Activated naive CD4-positive, alpha-beta T cell treated with anti-CD3 and anti-CD28 coated beads, Interleukin-2, amount 50 U/mL, for 24 hours (primary cell): ENCODE results near the gene PPP4R3B.
"Not testable (repeated sequence)": the region's sequence is repeated elsewhere in the genome, so short reads cannot be mapped to it uniquely, and the experiment has no call there.

Source experiments
- H3K27ac Mint-ChIP-seq: one replicate; pipeline ENCODE4 v1.8.0; 2021; ENCODE audit warnings: mild to moderate bottlenecking, mixed read lengths
- H3K27me3 Mint-ChIP-seq: one replicate; pipeline ENCODE4 v1.8.0; 2021; ENCODE audit warnings: mixed read lengths
- H3K36me3 Mint-ChIP-seq: one replicate; pipeline ENCODE4 v1.8.0; 2021; ENCODE audit warnings: mixed read lengths
- H3K4me1 Mint-ChIP-seq: one replicate; pipeline ENCODE4 v1.8.0; 2021; ENCODE audit warnings: mixed read lengths
- H3K4me3 Mint-ChIP-seq: one replicate; pipeline ENCODE4 v1.8.0; 2021; ENCODE audit warnings: mild to moderate bottlenecking, mixed read lengths
- H3K9me3 Mint-ChIP-seq: one replicate; pipeline ENCODE4 v1.8.0; 2021; ENCODE audit warnings: mixed read lengths

The PPP4R3B gene

DNA sequence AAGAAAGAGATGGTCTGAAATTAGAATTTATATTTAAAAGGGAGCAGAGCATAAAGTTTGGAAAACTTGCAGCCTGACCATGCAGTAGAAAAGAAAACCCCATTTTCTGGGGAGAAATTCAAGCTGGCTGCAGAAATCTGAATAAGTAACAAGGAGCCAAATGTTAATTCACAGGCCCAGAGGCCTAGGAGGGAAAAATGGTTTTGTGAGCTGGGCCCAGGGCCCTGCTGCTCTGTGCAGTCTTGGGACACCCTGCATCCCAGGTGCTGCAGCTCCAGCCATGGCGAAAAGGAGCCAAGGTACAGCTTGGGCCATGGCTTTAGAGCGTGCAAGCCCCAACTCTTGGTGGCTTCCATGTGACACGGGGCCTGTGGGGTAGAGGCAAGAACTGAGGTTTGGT lies 56.6 kb downstream of the PPP4R3B start:
- Mint-ChIP-seq H3K4me1 (peaks cover 10% of the 10 kb centered on the region), H3K9me3 (peaks cover 6% of the 10 kb centered on the region), H3K4me3 (no peak overlapping the region), H3K36me3 (peaks cover 42% of the 10 kb centered on the region), H3K27ac (no peak overlapping the region), H3K27me3 (no peaks in the 10 kb centered on the region)

- Mint-ChIP-seq H3K4me3 (no peak overlapping the region), H3K27ac (peak overlapping the region; percentile 62), H3K36me3 (peaks cover 23% of the 10 kb centered on the region), H3K4me1 (peaks cover 8% of the 10 kb centered on the region), H3K27me3 (no peaks in the 10 kb centered on the region), H3K9me3 (no peaks in the 10 kb centered on the region)
Measured at GRCh38 chr2:55556809-55557208, 60.6 kb downstream of the PPP4R3B start.

DNA sequence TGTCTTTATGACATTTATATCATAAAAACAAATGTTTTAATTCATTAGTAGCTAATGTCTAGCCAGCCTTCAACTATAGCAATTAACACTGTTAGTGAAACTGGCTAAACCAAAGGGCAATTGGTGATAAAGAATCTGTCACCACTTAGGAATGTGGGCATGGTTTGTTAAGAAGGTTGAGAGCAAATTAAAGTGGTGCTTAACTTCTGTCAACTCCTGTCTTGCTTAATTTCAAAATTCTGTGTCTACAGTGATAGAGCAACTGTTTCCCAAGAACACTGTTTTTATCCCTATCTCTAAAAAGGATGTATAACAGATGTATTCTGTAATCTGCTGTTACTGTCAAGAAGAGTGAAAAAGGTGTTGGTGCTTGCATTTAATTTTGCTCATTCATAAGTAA lies 61.4 kb downstream of the PPP4R3B start:
- peaks cover 8% of the 10 kb centered on the region for H3K4me1 Mint-ChIP-seq
- H3K27ac Mint-ChIP-seq, result no peak overlapping the region
- no peak overlapping the region for H3K4me3 Mint-ChIP-seq
- H3K9me3 Mint-ChIP-seq, result no peaks in the 10 kb centered on the region
- peaks cover 15% of the 10 kb centered on the region for H3K36me3 Mint-ChIP-seq
- no peaks in the 10 kb centered on the region for H3K27me3 Mint-ChIP-seq

GRCh38 chr2:55553321-55553720 lies 64.1 kb downstream of the PPP4R3B start:
- peak overlapping the region; percentile 6 for H3K27ac Mint-ChIP-seq
- H3K27me3 Mint-ChIP-seq, result no peaks in the 10 kb centered on the region
- H3K4me3 Mint-ChIP-seq, result no peak overlapping the region
- peaks cover 8% of the 10 kb centered on the region for H3K4me1 Mint-ChIP-seq
- H3K36me3 Mint-ChIP-seq, result peaks cover 11% of the 10 kb centered on the region
- no peaks in the 10 kb centered on the region for H3K9me3 Mint-ChIP-seq

- Mint-ChIP-seq H3K4me3 (no peak overlapping the region), H3K36me3 (peaks cover 6% of the 10 kb centered on the region), H3K4me1 (peaks cover 5% of the 10 kb centered on the region), H3K27me3 (no peaks in the 10 kb centered on the region), H3K9me3 (no peaks in the 10 kb centered on the region), H3K27ac (no peak overlapping the region)
Measured at GRCh38 chr2:55550368-55551102, 66.9 kb downstream of the PPP4R3B start.

GRCh38 chr2:55547679-55548078 lies 69.7 kb downstream of the PPP4R3B start:
- not testable (repeated sequence) for H3K4me3 Mint-ChIP-seq, H3K9me3 Mint-ChIP-seq, H3K27me3 Mint-ChIP-seq, H3K4me1 Mint-ChIP-seq
- peak overlapping the region; percentile 68 for H3K27ac Mint-ChIP-seq
- peaks cover 15% of the 10 kb centered on the region for H3K36me3 Mint-ChIP-seq

- peaks cover 18% of the 10 kb centered on the region for H3K36me3 Mint-ChIP-seq
- H3K27ac Mint-ChIP-seq, result no peak overlapping the region
- H3K27me3 Mint-ChIP-seq, result no peaks in the 10 kb centered on the region
- H3K4me1 Mint-ChIP-seq, result no peaks in the 10 kb centered on the region
- no peak overlapping the region for H3K4me3 Mint-ChIP-seq
- H3K9me3 Mint-ChIP-seq, result no peaks in the 10 kb centered on the region
Measured at GRCh38 chr2:55547001-55547400, 70.4 kb downstream of the PPP4R3B start.

DNA sequence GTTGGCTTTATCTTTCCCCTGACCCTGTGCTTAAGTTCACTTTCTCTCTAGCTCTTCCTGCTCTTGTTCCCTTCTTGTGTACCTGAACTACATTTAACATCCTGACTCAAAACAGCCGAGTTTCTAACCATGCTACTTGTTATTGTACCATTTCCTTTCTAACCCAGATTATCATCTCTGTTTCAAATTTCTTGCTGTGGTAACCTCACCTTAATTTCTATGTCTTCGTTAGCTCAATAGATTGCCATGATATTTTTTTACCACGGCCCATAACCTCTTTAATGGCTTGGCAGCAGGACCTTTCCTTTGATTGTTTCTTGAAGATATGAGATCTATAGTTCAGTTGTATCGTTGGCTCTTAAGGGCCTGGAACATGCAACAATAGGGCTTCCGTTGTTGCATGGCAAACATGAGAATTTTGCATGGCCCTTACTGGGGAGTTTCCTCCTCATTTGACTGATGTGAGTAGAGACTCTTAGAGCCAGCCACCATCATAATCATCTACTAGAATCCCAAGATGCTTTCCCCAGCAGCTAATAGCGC lies 86.8 kb downstream of the PPP4R3B start:
- Mint-ChIP-seq H3K4me1 (peaks cover 20% of the 10 kb centered on the region), H3K9me3 (no peaks in the 10 kb centered on the region), H3K36me3 (peaks cover 29% of the 10 kb centered on the region), H3K27ac (peak overlapping the region; percentile 83), H3K4me3 (peak overlapping the region; percentile 9), H3K27me3 (no peaks in the 10 kb centered on the region)

GRCh38 chr2:55526174-55526573 lies 91.2 kb downstream of the PPP4R3B start:
- H3K36me3 Mint-ChIP-seq, result peaks cover 20% of the 10 kb centered on the region
- peaks cover 14% of the 10 kb centered on the region for H3K4me1 Mint-ChIP-seq
- H3K27me3 Mint-ChIP-seq, result no peaks in the 10 kb centered on the region
- H3K4me3 Mint-ChIP-seq, result no peak overlapping the region
- H3K27ac Mint-ChIP-seq, result no peak overlapping the region
- H3K9me3 Mint-ChIP-seq, result no peaks in the 10 kb centered on the region

DNA sequence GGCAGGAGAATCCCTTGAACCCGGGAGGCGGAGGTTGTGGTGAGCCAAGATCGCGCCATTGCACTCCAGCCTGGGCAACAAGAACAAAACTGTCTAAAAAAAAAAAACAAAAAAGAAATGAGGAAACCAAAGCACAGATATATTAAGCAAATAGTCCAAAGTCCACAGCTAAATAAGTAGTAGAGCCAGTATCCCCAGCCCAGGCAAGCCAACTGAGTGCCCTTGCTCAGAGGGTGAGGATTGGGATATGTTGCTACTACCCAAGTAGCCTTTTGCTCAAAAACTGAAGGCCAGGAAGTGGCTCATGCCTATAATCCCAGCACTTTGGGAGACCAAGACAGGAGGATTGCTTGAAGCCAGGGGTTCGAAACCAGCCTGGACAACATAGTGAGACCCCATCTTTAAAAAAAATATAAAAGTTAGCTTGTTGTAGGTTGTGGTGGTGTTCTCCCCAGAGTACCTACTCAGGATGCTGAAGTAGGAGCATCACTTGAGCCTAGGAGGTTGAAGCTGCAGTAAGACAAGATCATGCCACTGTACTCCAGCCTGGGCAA lies 92.5 kb downstream of the PPP4R3B start:
- Mint-ChIP-seq H3K27me3 (no peaks in the 10 kb centered on the region), H3K4me3 (no peak overlapping the region), H3K9me3 (no peaks in the 10 kb centered on the region), H3K27ac (no peak overlapping the region), H3K36me3 (peaks cover 13% of the 10 kb centered on the region), H3K4me1 (peaks cover 8% of the 10 kb centered on the region)

DNA sequence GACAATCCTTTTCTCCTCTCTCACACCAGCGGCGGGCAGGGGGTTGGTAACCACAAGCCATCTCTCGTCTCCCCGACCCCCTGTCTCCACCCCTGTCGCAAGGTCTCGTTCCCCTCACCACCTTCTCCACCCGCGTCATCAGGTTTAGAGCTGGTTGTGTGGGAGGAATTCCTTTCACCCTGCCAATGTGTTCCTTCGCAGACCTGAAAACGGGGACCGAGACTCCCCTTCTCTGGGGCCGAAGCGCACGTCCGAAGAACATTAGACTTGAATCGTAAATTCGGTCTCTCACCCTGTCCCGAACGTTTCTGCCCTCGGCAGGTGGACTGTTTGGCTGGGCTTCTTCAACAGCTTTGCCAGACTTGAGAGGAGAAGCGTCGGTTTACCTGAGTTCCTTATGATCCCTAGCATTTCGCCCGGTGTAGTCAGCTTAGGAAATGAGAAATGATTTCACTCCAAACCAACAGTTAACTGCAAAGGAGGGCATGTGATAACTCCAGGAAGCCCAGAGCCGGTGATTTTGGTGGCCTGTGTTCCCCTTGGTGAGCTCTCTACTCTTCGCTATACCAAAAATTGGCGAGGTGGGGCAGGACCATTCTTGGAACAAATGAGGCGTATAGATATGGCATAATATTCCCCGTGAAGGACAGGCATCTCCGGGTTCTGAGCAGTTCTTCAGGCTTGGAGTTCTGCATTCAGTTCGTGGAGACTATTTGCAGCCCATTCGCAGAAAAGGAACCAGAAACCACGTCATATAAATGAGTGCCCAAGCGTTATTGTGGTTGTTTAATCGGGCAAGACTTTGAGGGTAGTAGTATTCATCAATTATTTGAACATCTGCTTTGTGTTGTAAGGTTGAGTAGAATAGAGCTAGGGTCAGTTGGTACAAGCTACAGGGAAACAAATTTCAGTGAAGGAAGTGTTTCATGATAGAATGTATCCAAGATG lies 97.2 kb downstream of the PPP4R3B start:
- Mint-ChIP-seq H3K9me3 (no peaks in the 10 kb centered on the region), H3K4me1 (peaks cover 14% of the 10 kb centered on the region), H3K27me3 (no peaks in the 10 kb centered on the region), H3K36me3 (peaks cover 5% of the 10 kb centered on the region), H3K4me3 (peak overlapping the region; percentile 99), H3K27ac (peak overlapping the region; percentile 99)

DNA sequence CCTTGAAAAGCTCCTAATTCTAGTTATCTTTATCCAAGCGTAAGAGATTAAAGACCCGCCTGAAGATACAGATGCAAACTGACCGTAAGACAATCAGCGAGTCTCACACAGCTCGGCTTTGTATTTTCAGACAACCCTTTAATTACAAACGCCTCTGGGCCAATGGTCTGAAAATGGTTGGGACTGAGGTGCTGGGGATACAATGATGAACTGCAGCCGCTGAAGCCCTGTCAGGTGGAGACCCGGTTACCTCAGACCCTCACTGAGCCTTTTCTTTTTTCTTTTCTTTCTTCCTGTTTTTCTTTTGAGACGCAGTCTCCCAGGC lies 98.6 kb downstream of the PPP4R3B start:
- peaks cover 4% of the 10 kb centered on the region for H3K36me3 Mint-ChIP-seq
- H3K27ac Mint-ChIP-seq, result peak overlapping the region; percentile 99
- no peaks in the 10 kb centered on the region for H3K27me3 Mint-ChIP-seq
- peak overlapping the region; percentile 99 for H3K4me3 Mint-ChIP-seq
- H3K9me3 Mint-ChIP-seq, result no peaks in the 10 kb centered on the region
- peaks cover 14% of the 10 kb centered on the region for H3K4me1 Mint-ChIP-seq

GRCh38 chr2:55511508-55512124 lies 105.8 kb downstream of the PPP4R3B start:
- no peak overlapping the region for H3K4me3 Mint-ChIP-seq
- H3K27me3 Mint-ChIP-seq, result no peaks in the 10 kb centered on the region
- no peaks in the 10 kb centered on the region for H3K36me3 Mint-ChIP-seq
- H3K4me1 Mint-ChIP-seq, result no peaks in the 10 kb centered on the region
- H3K9me3 Mint-ChIP-seq, result no peaks in the 10 kb centered on the region
- no peak overlapping the region for H3K27ac Mint-ChIP-seq

DNA sequence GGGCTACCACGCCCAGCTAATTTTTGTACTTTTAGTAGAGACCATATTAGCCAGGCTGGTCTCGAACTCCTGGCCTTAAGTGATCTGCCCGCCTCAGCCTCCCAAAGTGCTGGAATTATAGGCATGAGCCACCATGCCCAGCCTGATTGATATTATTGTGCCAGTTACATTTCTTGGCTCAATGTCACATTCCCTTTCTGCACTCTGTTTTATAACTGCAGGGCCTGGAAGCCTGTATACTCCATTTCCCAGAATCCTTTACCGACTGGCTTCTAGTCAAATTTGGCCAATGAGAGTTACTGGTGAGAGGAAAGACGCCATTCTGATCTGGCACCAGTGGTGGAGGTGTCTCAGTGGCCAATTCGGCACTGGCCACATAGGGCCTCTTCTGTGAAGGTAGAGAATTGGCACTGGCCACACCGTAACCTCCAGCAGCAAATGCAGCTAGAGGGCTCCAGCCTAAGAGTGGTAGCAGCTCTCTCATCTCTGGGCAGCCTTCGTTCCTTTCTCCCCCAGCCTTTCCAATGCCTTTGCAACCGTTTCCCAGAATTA lies 114.8 kb downstream of the PPP4R3B start:
- Mint-ChIP-seq H3K27me3 (no peaks in the 10 kb centered on the region), H3K4me1 (no peaks in the 10 kb centered on the region), H3K9me3 (no peaks in the 10 kb centered on the region), H3K27ac (no peak overlapping the region), H3K4me3 (no peak overlapping the region), H3K36me3 (no peaks in the 10 kb centered on the region)

DNA sequence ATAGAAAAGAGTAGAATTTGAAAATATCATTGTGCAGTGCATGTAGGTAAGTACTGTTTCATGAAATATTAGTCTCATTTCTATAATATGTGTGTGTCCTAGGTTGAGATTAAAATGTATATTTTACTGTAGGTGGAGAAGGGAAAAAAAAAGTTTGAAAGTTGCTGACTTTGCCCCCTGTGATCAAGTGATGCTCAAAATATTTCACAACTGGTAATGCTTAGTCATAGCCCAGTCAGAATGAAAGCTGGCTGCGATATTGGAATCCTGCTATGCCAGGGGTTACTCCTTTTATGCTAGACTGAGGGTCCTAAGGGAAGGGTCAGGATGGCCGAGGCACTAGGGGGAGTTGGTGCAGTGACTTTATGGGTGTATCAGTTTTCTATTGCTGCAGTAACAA lies 117.4 kb downstream of the PPP4R3B start:
- Mint-ChIP-seq H3K9me3 (no peaks in the 10 kb centered on the region), H3K4me3 (no peak overlapping the region), H3K27ac (no peak overlapping the region), H3K36me3 (no peaks in the 10 kb centered on the region), H3K4me1 (no peaks in the 10 kb centered on the region), H3K27me3 (no peaks in the 10 kb centered on the region)
